ENCODE measurements around the gene SEC22A.
A peak's percentile ranks its signal among the peaks of the same experiment; 100 is the strongest.

SEC22A gene

DNA sequence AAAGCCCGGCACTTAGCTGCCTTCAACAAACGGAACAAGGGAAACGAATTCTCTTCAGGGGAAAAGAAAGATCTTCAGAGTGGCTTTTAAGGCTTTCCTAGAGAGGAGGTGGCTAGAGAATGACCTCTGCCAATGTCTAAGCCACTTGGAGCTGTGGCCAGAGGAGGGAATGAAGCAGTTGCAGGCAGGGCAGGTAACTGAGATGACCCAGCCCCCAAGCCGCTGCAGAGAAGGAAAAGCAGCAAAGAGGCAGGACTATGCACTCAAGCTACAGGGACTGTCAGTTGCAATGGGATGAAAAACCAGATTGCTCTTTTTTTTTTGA, 113.5 kb downstream of the SEC22A start:
- H3K4me1 ChIP-seq = peaks cover 3% of the 10 kb centered on the region
- no peaks in the 10 kb centered on the region for H3K36me3 ChIP-seq (ENCODE audit: control insufficient read depth, insufficient read depth, low read length)
- no peaks in the 10 kb centered on the region for H3K9me3 ChIP-seq (ENCODE audit: control insufficient read depth, low read length)
- no peaks in the 10 kb centered on the region for H3K79me2 ChIP-seq
- H3K4me2 ChIP-seq (ENCODE audit: low read length) = no peak overlapping the region
- H2AFZ ChIP-seq = peak overlapping the region; percentile 40
- H3K4me3 ChIP-seq (ENCODE audit: low read depth, low read length) = no peak overlapping the region
- no peak overlapping the region for H3K9ac ChIP-seq
- H3K27ac ChIP-seq = no peak overlapping the region
- TF ChIP-seq, protein P1, sequence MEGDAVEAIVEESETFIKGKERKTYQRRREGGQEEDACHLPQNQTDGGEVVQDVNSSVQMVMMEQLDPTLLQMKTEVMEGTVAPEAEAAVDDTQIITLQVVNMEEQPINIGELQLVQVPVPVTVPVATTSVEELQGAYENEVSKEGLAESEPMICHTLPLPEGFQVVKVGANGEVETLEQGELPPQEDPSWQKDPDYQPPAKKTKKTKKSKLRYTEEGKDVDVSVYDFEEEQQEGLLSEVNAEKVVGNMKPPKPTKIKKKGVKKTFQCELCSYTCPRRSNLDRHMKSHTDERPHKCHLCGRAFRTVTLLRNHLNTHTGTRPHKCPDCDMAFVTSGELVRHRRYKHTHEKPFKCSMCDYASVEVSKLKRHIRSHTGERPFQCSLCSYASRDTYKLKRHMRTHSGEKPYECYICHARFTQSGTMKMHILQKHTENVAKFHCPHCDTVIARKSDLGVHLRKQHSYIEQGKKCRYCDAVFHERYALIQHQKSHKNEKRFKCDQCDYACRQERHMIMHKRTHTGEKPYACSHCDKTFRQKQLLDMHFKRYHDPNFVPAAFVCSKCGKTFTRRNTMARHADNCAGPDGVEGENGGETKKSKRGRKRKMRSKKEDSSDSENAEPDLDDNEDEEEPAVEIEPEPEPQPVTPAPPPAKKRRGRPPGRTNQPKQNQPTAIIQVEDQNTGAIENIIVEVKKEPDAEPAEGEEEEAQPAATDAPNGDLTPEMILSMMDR (IDR thresholded peaks at IDR 0.05) = no peak
- no peaks in the 10 kb centered on the region for H3K27me3 ChIP-seq (ENCODE audit: control insufficient read depth, insufficient read depth, low read length)

DNA sequence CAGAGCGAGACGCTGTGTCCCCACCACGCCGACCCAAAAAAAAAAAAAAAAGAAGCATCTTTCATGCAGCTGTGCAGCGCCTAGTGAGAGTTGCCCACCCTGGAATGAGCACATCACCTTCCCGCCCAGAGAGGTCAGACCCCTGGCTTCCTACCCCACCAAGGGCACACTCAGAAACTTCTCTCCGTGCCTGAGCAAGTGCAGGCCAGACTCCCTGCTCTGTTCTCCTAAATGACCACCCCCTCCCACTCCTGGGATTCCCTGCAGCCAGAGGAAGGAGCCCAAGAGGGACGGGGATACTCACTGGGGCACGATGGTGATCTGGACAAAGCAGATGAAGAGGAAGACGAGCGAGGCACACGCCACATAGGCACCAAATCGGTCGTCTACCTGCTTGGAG, 116.0 kb downstream of the SEC22A start:
- peaks cover 3% of the 10 kb centered on the region for H3K4me1 ChIP-seq
- H3K9ac ChIP-seq = no peak overlapping the region
- no peaks in the 10 kb centered on the region for H3K9me3 ChIP-seq (ENCODE audit: control insufficient read depth, low read length)
- no peak overlapping the region for H3K4me2 ChIP-seq (ENCODE audit: low read length)
- TF ChIP-seq, protein P1 (IDR thresholded peaks at IDR 0.05) = no peak
- H2AFZ ChIP-seq = no peak overlapping the region
- H3K79me2 ChIP-seq = no peaks in the 10 kb centered on the region
- no peak overlapping the region for H3K27ac ChIP-seq
- H3K4me3 ChIP-seq (ENCODE audit: low read depth, low read length) = no peak overlapping the region
- H3K36me3 ChIP-seq (ENCODE audit: control insufficient read depth, insufficient read depth, low read length) = no peaks in the 10 kb centered on the region
- no peaks in the 10 kb centered on the region for H3K27me3 ChIP-seq (ENCODE audit: control insufficient read depth, insufficient read depth, low read length)

DNA sequence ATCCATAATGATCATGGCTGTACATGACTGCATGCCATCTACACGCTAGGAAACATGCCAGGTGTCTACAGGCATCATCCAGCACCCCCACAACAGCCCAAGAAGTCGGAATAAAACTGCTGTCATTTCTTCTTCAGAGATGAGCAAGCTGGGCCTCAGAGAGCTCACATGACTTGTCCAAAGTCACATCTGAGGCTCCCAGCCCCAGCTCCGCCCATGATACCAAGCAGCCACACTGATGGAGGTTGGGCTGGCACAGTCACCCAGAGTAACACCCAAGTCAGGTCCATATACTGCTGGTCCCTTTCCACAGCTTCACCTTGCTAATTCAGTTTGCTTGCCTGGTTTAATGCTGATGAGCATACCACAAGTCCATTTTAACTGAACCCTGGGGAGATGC, 116.6 kb downstream of the SEC22A start:
- Histone ChIP-seq H3K4me3 (ENCODE audit: low read depth, low read length) (no peak overlapping the region), H3K27me3 (ENCODE audit: control insufficient read depth, insufficient read depth, low read length) (no peaks in the 10 kb centered on the region), H3K4me1 (peaks cover 3% of the 10 kb centered on the region), H3K9ac (no peak overlapping the region), H3K36me3 (ENCODE audit: control insufficient read depth, insufficient read depth, low read length) (no peaks in the 10 kb centered on the region), H3K27ac (no peak overlapping the region), H3K4me2 (ENCODE audit: low read length) (no peak overlapping the region), H2AFZ (no peak overlapping the region), H3K79me2 (no peaks in the 10 kb centered on the region), H3K9me3 (ENCODE audit: control insufficient read depth, low read length) (no peaks in the 10 kb centered on the region)
- TF ChIP-seq, protein P1 (IDR thresholded peaks at IDR 0.05) = no peak

DNA sequence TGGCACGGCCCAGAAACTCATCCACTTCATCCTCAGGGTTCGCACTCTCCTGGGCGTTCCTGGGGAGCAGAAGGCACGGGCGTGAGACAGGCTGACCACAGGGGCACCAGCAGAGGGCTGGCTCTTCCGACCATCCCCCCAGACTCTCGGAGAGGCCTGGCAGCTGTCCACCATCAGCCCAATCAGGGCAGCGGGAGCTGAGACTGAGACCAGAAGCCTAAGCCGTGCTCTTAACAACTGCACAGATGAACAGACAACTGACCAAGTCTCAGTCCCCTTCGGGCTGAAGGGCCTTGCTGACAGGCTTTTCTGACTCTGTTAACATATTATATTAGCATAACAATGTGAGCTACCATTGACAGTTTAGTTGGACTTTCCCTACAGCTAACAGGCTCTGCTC, 118.0 kb downstream of the SEC22A start:
- TF ChIP-seq, protein P1 (IDR thresholded peaks at IDR 0.05) = no peak
- no peaks in the 10 kb centered on the region for H3K36me3 ChIP-seq (ENCODE audit: control insufficient read depth, insufficient read depth, low read length)
- no peak overlapping the region for H3K27ac ChIP-seq
- H3K79me2 ChIP-seq = no peaks in the 10 kb centered on the region
- no peak overlapping the region for H3K9ac ChIP-seq
- H3K4me3 ChIP-seq (ENCODE audit: low read depth, low read length) = no peak overlapping the region
- no peaks in the 10 kb centered on the region for H3K9me3 ChIP-seq (ENCODE audit: control insufficient read depth, low read length)
- peaks cover 3% of the 10 kb centered on the region for H3K4me1 ChIP-seq
- H2AFZ ChIP-seq = no peak overlapping the region
- H3K27me3 ChIP-seq (ENCODE audit: control insufficient read depth, insufficient read depth, low read length) = no peaks in the 10 kb centered on the region
- no peak overlapping the region for H3K4me2 ChIP-seq (ENCODE audit: low read length)

DNA sequence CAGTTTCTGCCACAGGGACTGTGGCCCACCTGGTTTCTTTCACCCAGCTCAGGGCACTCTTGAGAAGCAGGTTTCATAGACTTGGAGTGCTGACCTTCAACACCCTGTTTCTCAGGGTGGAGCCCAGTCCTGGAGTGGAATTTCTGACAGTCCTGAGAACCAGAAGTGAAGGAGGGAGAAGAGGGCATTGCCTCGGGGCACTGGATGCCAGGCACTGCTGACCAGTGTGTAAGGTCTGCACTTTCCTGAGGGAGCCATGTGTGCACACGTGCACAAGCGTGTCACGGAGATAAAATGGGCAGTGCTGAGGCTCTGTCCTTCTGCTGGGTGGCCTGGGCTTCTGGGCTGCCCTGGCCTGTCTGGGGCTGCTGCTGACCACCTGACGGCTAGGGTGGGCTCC, 118.5 kb downstream of the SEC22A start:
- Histone ChIP-seq H3K36me3 (ENCODE audit: control insufficient read depth, insufficient read depth, low read length) (no peaks in the 10 kb centered on the region), H2AFZ (no peak overlapping the region), H3K4me3 (ENCODE audit: low read depth, low read length) (no peak overlapping the region), H3K9ac (no peak overlapping the region), H3K4me1 (no peaks in the 10 kb centered on the region), H3K4me2 (ENCODE audit: low read length) (no peak overlapping the region), H3K27ac (no peak overlapping the region), H3K9me3 (ENCODE audit: control insufficient read depth, low read length) (no peaks in the 10 kb centered on the region), H3K79me2 (no peaks in the 10 kb centered on the region), H3K27me3 (ENCODE audit: control insufficient read depth, insufficient read depth, low read length) (no peaks in the 10 kb centered on the region)
- TF ChIP-seq, protein P1 (IDR thresholded peaks at IDR 0.05) = no peak
